H1 (cell line): ENCODE measurements around the gene CCDC80. TPM values are rescaled to one million over a fixed set of nuclear protein-coding genes. Genes with fewer than 3 reads are reported as not detected.

Source experiments
- CHD7 ChIP-seq: fragments of 300-600 bp; sonication (generic); IDR thresholded peaks from 2 replicates; pipeline ENCODE4 v1.7.1; 2012; ENCODE audit warnings: low read length, moderate library complexity, mild to moderate bottlenecking, inconsistent platforms; ENCODE audit not compliant: insufficient replicate concordance
- EP300 ChIP-seq, 2 experiments: IDR thresholded peaks; 1 replicate in 1 of 2; 2 replicates in 1 of 2; pipeline ENCODE4 v1.6.1; 2011 to 2012; ENCODE audit warnings: low read depth in 2 of 2, low read length in 2 of 2, mild to moderate bottlenecking in 2 of 2, borderline replicate concordance in 1 of 2, inconsistent platforms in 1 of 2, moderate library complexity in 1 of 2
- FOSL1 ChIP-seq: IDR thresholded peaks from 2 replicates; pipeline ENCODE4 v1.6.1; 2011; ENCODE audit warnings: mild to moderate bottlenecking, low read depth, low read length, moderate library complexity; ENCODE audit not compliant: insufficient read depth
- JUN ChIP-seq: IDR thresholded peaks from 2 replicates; pipeline ENCODE4 v1.6.1; 2011; ENCODE audit warnings: low read depth, mild to moderate bottlenecking, improper control_type of control experiment, low read length
- KDM5A ChIP-seq: fragments of 200-600 bp; IDR thresholded peaks from 2 replicates; pipeline ENCODE4 v1.7.1; 2012; ENCODE audit warnings: mild to moderate bottlenecking, low read length, inconsistent platforms, mixed read lengths
- NANOG ChIP-seq: IDR thresholded peaks from 2 replicates; pipeline ENCODE4 v1.6.1; 2011; ENCODE audit warnings: low read length, low read depth, mild to moderate bottlenecking, inconsistent platforms; ENCODE audit not compliant: insufficient read depth, poor library complexity, severe bottlenecking
- RNF2 ChIP-seq: fragments of 200-900, 300-1000 bp; sonication (generic); IDR thresholded peaks from 2 replicates; pipeline ENCODE4 v1.7.1; 2016; ENCODE audit warnings: borderline replicate concordance, low read depth, mild to moderate bottlenecking, antibody characterized with exemption, low read length; ENCODE audit not compliant: poor library complexity, severe bottlenecking; ENCODE audit errors: missing control alignments
- SIN3A ChIP-seq, 2 experiments: IDR thresholded peaks in 1 of 2; conservative IDR thresholded peaks in 1 of 2; 2 replicates each; pipeline ENCODE4 v1.6.1; 2011 to 2012; ENCODE audit warnings: low read length in 2 of 2, improper control_type of control experiment in 1 of 2, low read depth in 1 of 2, mild to moderate bottlenecking in 1 of 2
- polyA plus RNA-seq, 7 experiments: library from polyadenylated mRNA; depleted of rRNA in 3 of 7; stranded (reverse) in 5 of 7; unstranded in 2 of 7; fragments of >200 nt in 5 of 7; fragments of 200-250 nt in 2 of 7; gene quantifications; 1 replicate in 5 of 7; 2 replicates in 1 of 7; 4 replicates in 1 of 7; pipeline versions ENCODE4 v1.2.1 to v1.2.3, GENCODE V29; 2011 to 2013; ENCODE audit warnings: missing spikeins in 2 of 7, mixed read lengths in 2 of 7
- total RNA-seq: library from RNA; stranded (reverse); fragmentation: NEBNext Ultra II Directional; extraction: Animal tissue kit (Norgen Biotek cat#: 25700); gene quantifications from 2 replicates; pipeline ENCODE4 v1.2.1, GENCODE V29; 2021

Gene CCDC80
- total and polyA plus RNA-seq, 2 of the 8 experiments (the other 6 are each of a cell fraction or from before 2014, with no cell fraction given) = 1.1 to 12.9 TPM

- TF ChIP-seq CHD7 (no peak), NANOG (no peak), FOSL1 (no peak), RNF2 (no peak), JUN (0 out of 2 replicates have a peak, but pooled peaks have one; percentile 4), KDM5A (0 out of 2 replicates have a peak, but pooled peaks have one; percentile 15), EP300 (IDR thresholded peaks at IDR 0.05; ENCODE audit: borderline replicate concordance in 1 of 2, low read depth in 2 of 2, low read length in 2 of 2) (peak in 1 of 2 experiments; percentile 68; a peak in 1 of 3 replicates), SIN3A (conservative IDR thresholded peaks at IDR 0.05 in 1 of 2, IDR thresholded peaks at IDR 0.05 in 1 of 2; ENCODE audit: low read depth in 1 of 2, low read length in 2 of 2) (peak; percentile 87 to 93; a peak in 3 of 4 replicates)
Measured at GRCh38 chr3:112561734-112562529, 79.0 kb downstream of the CCDC80 start, which contains the start of the genes ATG3 and SLC35A5 (continued).
